A549 (cell line): ENCODE measurements around the gene GLIS1. TPM values are rescaled to one million over a fixed set of nuclear protein-coding genes. Genes with fewer than 3 reads are reported as not detected.

Source experiments
- ATAC-seq, 2 experiments: fragments of 200-7000 bp in 1 of 2; fragments of >200 bp in 1 of 2; cut with Nextera tagmentation in 1 of 2; cut with Tn5 transposase in 1 of 2; 3 replicates each; pipeline versions ENCODE4 v1.8.0 to v1.9.1; 2018 to 2020; ENCODE audit warnings: mild to moderate bottlenecking in 1 of 2, moderate library complexity in 1 of 2
- CTCF ChIA-PET: fragments of 300-600 bp; sonication (Branson Sonifier 250); formaldehyde crosslinking; extraction: SDS; loops from one replicate; lab custom pipeline; 2021; ENCODE audit warnings: antibody characterized with exemption, inconsistent platforms; lab: Yijun Ruan, JAX
- POLR2A ChIA-PET: fragments of 350-600 bp; formaldehyde crosslinking; extraction: SDS; loops from one replicate; lab custom pipeline; 2021; ENCODE audit warnings: antibody characterized with exemption, inconsistent platforms; lab: Yijun Ruan, JAX
- DNase-seq, 2 experiments: peaks; one replicate each; pipeline versions ENCODE4 v3.0.0 to v3.0.0-alpha.2; 2011 to 2016; ENCODE audit warnings: low read depth in 1 of 2, low spot score in 1 of 2
- FAIRE-seq: peaks from 2 replicates; lab custom pipeline; 2011; peaks lifted over from hg19 to GRCh38; lab: Jason Lieb, UNC
- H3K27ac ChIP-seq, 2 experiments: fragments of >200 bp; sonication (Bioruptor Twin); formaldehyde crosslinking; 3 replicates each; pipeline ENCODE4 v1.5.1; 2016 to 2017
- H3K4me1 ChIP-seq: fragments of >200 bp; sonication (Bioruptor Twin); formaldehyde crosslinking; 3 replicates; pipeline ENCODE4 v1.6.1; 2016
- H3K4me2 ChIP-seq: fragments of >200 bp; sonication (Bioruptor Twin); formaldehyde crosslinking; 3 replicates; pipeline ENCODE4 v1.6.1; 2016
- H3K4me3 ChIP-seq: fragments of >200 bp; sonication (Bioruptor Twin); formaldehyde crosslinking; 3 replicates; pipeline ENCODE4 v1.5.1; 2016
- H3K9me3 ChIP-seq: fragments of >200 bp; sonication (Bioruptor Twin); formaldehyde crosslinking; 3 replicates; pipeline ENCODE4 v1.6.1; 2016
- CBX8 ChIP-seq: fragments of 200-600 bp; sonication (generic); IDR thresholded peaks from 2 replicates; pipeline ENCODE4 v1.6.1; 2016
- CEBPB ChIP-seq, 2 experiments: fragments of >200 bp in 1 of 2; sonication (Bioruptor Twin) in 1 of 2; formaldehyde crosslinking in 1 of 2; IDR thresholded peaks; 2 replicates each; pipeline ENCODE4 v1.6.1; 2012 to 2016
- CHD2 ChIP-seq: fragments of 150-350 bp; IDR thresholded peaks from 2 replicates; pipeline ENCODE4 v1.6.1; 2014; ENCODE audit warnings: low read length; ENCODE audit not compliant: partially characterized antibody
- CHD4 ChIP-seq: fragments of 200-600 bp; sonication (generic); IDR thresholded peaks from 2 replicates; pipeline ENCODE4 v1.6.1; 2016; ENCODE audit warnings: antibody characterized with exemption, mild to moderate bottlenecking, borderline replicate concordance
- EHMT2 ChIP-seq: fragments of 200-600 bp; sonication (generic); IDR thresholded peaks from 2 replicates; pipeline ENCODE4 v1.6.1; 2016; ENCODE audit warnings: antibody characterized with exemption, low read depth, mild to moderate bottlenecking, moderate library complexity
- EP300 ChIP-seq, 2 experiments: fragments of >200 bp; sonication (Bioruptor Twin); formaldehyde crosslinking; IDR thresholded peaks; 2 replicates in 1 of 2; 3 replicates in 1 of 2; pipeline ENCODE4 v1.6.1; 2016 to 2017
- FOSL2 ChIP-seq, 2 experiments: fragments of 450-650 bp in 1 of 2; fragments of >200 bp in 1 of 2; sonication (Bioruptor Twin) in 1 of 2; formaldehyde crosslinking; IDR thresholded peaks; 2 replicates each; pipeline versions ENCODE4 v1.5.0 to v1.6.1; 2016 to 2020; ENCODE audit warnings: mild to moderate bottlenecking in 1 of 2, moderate library complexity in 1 of 2
- HEYL ChIP-seq: fragments of 250-450 bp; sonication (Bioruptor Pico); IDR thresholded peaks from 2 replicates; pipeline ENCODE4 v1.8.0; 2021; ENCODE audit warnings: mild to moderate bottlenecking, moderate library complexity
- JUNB ChIP-seq: fragments of >200 bp; sonication (Bioruptor Twin); formaldehyde crosslinking; IDR thresholded peaks from 2 replicates; pipeline ENCODE4 v1.6.1; 2016
- KDM5A ChIP-seq: fragments of 200-600 bp; sonication (generic); IDR thresholded peaks from 2 replicates; pipeline ENCODE4 v1.6.1; 2016; ENCODE audit warnings: antibody characterized with exemption, mild to moderate bottlenecking
- MYC ChIP-seq: IDR thresholded peaks from 2 replicates; pipeline ENCODE4 v1.6.1; 2012; ENCODE audit warnings: mild to moderate bottlenecking, inconsistent platforms, low read length, improper control_type of control experiment, borderline replicate concordance
- POLR2AphosphoS2 ChIP-seq: conservative IDR thresholded peaks from 2 replicates; pipeline ENCODE4 v1.6.1; 2012; ENCODE audit warnings: low read length, improper control_type of control experiment, inconsistent platforms
- RAD21 ChIP-seq, 2 experiments: fragments of >200 bp in 1 of 2; sonication (Bioruptor Twin) in 1 of 2; formaldehyde crosslinking in 1 of 2; IDR thresholded peaks in 1 of 2; conservative IDR thresholded peaks in 1 of 2; 2 replicates in 1 of 2; 3 replicates in 1 of 2; pipeline ENCODE4 v1.6.1; 2012 to 2018; ENCODE audit warnings: inconsistent platforms in 1 of 2
- RFX5 ChIP-seq: fragments of 450-650 bp; IDR thresholded peaks from 2 replicates; pipeline ENCODE4 v1.7.1; 2014; ENCODE audit warnings: antibody characterized with exemption, mild to moderate bottlenecking, moderate library complexity
- RNF2 ChIP-seq: fragments of 200-600 bp; sonication (generic); IDR thresholded peaks from 2 replicates; pipeline ENCODE4 v1.6.1; 2016; ENCODE audit warnings: low read depth, mild to moderate bottlenecking, antibody characterized with exemption, moderate library complexity, borderline replicate concordance
- SREBF2 ChIP-seq: fragments of 450-650 bp; IDR thresholded peaks from 2 replicates; pipeline ENCODE4 v1.6.1; 2014; ENCODE audit warnings: mild to moderate bottlenecking, moderate library complexity
- TFCP2L1 ChIP-seq: fragments of 250-450 bp; sonication (Bioruptor Pico); IDR thresholded peaks from 2 replicates; pipeline ENCODE4 v1.5.0; 2021; ENCODE audit warnings: mild to moderate bottlenecking
- WGBS: methylation state at CpG from one replicate; pipeline ENCODE4 v1.1.6; 2017; ENCODE audit errors: missing lambda C conversion rate; 5-methylcytosine and 5-hydroxymethylcytosine counted together
- polyA plus RNA-seq, 4 experiments: library from polyadenylated mRNA; depleted of rRNA in 3 of 4; stranded (reverse); fragments of >200 nt; fragmentation: RNase III in 1 of 4; extraction: RNeasy Plus Mini Kit Qiagen cat#74134 plus additional on column Dnase treatment in 1 of 4; gene quantifications; 2 replicates in 3 of 4; 3 replicates in 1 of 4; pipeline ENCODE4 v1.2.3, GENCODE V29; 2011 to 2017
- TF ChIP-seq, protein P1 (sequence below): IDR thresholded peaks from 2 replicates; pipeline ENCODE4 v1.6.1; 2012; ENCODE audit warnings: low read depth, borderline replicate concordance
- TF ChIP-seq, protein P2 (sequence below): fragments of 250-450 bp; sonication (Bioruptor Pico); IDR thresholded peaks from 2 replicates; pipeline ENCODE4 v1.5.0; 2021; ENCODE audit warnings: mild to moderate bottlenecking, moderate library complexity, borderline replicate concordance
- TF ChIP-seq, protein P3 (sequence below): fragments of 450-650 bp; IDR thresholded peaks from 2 replicates; pipeline ENCODE4 v1.6.1; 2014; ENCODE audit warnings: antibody characterized with exemption
- TF ChIP-seq, protein P4 (sequence below): fragments of 250-450 bp; sonication (Bioruptor Pico); IDR thresholded peaks from 2 replicates; pipeline ENCODE4 v1.5.0; 2020; ENCODE audit warnings: low read depth, mild to moderate bottlenecking, moderate library complexity
- TF ChIP-seq, protein P5 (sequence below): fragments of >200 bp; sonication (Bioruptor Twin); formaldehyde crosslinking; IDR thresholded peaks from 2 replicates; pipeline ENCODE4 v1.6.1; 2016

GLIS1 gene
- polyA plus RNA-seq, 2 of the 4 experiments (the other 2 are of a cell fraction) = 0.04 TPM; not detected in 1

DNA sequence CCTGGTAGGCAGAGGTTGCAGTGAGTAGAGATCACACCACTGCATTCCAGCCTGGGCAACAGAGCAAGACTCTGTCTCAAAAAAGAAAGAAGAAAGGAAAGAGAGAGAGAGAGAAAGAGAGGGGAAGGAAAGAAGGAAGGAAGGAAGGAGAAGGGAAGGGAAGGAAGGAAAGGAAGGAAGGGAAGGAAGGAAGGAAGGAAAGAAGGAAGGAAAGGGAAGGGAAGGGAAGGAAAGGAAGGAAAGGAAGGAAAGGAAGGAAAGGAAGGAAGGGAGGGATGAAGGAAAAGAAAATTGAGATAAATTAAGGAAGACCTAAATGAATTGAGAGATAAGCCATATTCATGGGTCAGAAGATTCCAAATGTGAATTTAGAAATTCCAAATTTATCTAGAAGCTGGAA, 92.2 kb downstream of the GLIS1 start:
- ChIA-PET CTCF (no interaction called here), POLR2A (no interaction called here)
- no peaks in the 10 kb centered on the region for H3K9me3 ChIP-seq
- FAIRE-seq (no peak), DNase-seq (no peak), ATAC-seq (no peak)
- H3K4me2 ChIP-seq = no peak overlapping the region
- H3K27ac ChIP-seq = no peak overlapping the region
- no peak for TF ChIP-seq SREBF2
- no peak for TF ChIP-seq TFCP2L1 (CRISPR knock-in tag)
- TF ChIP-seq RAD21 (conservative IDR thresholded peaks at IDR 0.05 in 1 of 2, IDR thresholded peaks at IDR 0.05 in 1 of 2) = no peak
- no peak for TF ChIP-seq CHD4
- TF ChIP-seq, protein P1, sequence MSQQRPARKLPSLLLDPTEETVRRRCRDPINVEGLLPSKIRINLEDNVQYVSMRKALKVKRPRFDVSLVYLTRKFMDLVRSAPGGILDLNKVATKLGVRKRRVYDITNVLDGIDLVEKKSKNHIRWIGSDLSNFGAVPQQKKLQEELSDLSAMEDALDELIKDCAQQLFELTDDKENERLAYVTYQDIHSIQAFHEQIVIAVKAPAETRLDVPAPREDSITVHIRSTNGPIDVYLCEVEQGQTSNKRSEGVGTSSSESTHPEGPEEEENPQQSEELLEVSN = no peak
- no peak for TF ChIP-seq EHMT2
- no peak for TF ChIP-seq RNF2
- TF ChIP-seq MYC = no peak
- no peak for TF ChIP-seq CEBPB (IDR thresholded peaks at IDR 0.05)
- no peak for TF ChIP-seq JUNB
- TF ChIP-seq, protein P2, sequence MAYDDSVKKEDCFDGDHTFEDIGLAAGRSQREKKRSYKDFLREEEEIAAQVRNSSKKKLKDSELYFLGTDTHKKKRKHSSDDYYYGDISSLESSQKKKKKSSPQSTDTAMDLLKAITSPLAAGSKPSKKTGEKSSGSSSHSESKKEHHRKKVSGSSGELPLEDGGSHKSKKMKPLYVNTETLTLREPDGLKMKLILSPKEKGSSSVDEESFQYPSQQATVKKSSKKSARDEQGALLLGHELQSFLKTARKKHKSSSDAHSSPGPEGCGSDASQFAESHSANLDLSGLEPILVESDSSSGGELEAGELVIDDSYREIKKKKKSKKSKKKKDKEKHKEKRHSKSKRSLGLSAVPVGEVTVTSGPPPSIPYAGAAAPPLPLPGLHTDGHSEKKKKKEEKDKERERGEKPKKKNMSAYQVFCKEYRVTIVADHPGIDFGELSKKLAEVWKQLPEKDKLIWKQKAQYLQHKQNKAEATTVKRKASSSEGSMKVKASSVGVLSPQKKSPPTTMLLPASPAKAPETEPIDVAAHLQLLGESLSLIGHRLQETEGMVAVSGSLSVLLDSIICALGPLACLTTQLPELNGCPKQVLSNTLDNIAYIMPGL (CRISPR knock-in tag) = no peak
- TF ChIP-seq, protein P3, sequence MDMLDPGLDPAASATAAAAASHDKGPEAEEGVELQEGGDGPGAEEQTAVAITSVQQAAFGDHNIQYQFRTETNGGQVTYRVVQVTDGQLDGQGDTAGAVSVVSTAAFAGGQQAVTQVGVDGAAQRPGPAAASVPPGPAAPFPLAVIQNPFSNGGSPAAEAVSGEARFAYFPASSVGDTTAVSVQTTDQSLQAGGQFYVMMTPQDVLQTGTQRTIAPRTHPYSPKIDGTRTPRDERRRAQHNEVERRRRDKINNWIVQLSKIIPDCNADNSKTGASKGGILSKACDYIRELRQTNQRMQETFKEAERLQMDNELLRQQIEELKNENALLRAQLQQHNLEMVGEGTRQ = no peak
- no peak for TF ChIP-seq CHD2
- TF ChIP-seq EP300 (IDR thresholded peaks at IDR 0.05) = no peak
- TF ChIP-seq KDM5A = no peak
- TF ChIP-seq, protein P4, sequence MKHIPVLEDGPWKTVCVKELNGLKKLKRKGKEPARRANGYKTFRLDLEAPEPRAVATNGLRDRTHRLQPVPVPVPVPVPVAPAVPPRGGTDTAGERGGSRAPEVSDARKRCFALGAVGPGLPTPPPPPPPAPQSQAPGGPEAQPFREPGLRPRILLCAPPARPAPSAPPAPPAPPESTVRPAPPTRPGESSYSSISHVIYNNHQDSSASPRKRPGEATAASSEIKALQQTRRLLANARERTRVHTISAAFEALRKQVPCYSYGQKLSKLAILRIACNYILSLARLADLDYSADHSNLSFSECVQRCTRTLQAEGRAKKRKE = no peak
- TF ChIP-seq CBX8 = no peak
- no peak for TF ChIP-seq FOSL2 (IDR thresholded peaks at IDR 0.05)
- no peak for TF ChIP-seq FOSL2 (CRISPR knock-in tag; IDR thresholded peaks at IDR 0.05)
- H3K4me1 ChIP-seq = no peaks in the 10 kb centered on the region
- H3K4me3 ChIP-seq = no peak overlapping the region

DNA sequence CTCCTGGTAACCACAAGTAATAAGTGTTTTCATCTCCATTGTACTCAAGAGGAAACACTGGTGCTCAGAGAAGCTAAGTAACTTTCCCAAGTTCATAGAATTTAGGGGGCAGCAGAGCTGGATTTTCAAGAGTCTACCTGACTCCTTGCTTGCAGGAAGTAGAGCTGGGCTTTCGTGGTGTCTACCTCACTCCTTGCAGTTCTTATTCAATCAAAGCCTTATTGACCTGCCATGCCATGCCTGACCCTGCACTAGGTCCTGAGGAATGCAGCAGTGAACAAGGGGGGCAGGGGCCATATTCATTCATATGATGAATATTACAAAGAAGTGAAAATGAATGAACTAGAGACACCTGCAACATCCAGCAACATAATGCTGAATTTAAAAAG, 93.3 kb downstream of the GLIS1 start:
- 30% methylated on average over 1 of the region's 1 CpG for WGBS
- ChIA-PET POLR2A (no interaction called here), CTCF (no interaction called here)
- Histone ChIP-seq H3K9me3 (no peaks in the 10 kb centered on the region), H3K4me1 (no peaks in the 10 kb centered on the region), H3K4me3 (no peak overlapping the region), H3K4me2 (no peak overlapping the region), H3K27ac (no peak overlapping the region)
- ATAC-seq (no peak), FAIRE-seq (no peak), DNase-seq (no peak)
- TF ChIP-seq, protein P5, sequence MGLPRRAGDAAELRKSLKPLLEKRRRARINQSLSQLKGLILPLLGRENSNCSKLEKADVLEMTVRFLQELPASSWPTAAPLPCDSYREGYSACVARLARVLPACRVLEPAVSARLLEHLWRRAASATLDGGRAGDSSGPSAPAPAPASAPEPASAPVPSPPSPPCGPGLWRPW = no peak
- TF ChIP-seq, protein P4 = no peak
- TF ChIP-seq RFX5 (no peak), KDM5A (no peak), HEYL (CRISPR knock-in tag) (no peak), POLR2AphosphoS2 (no peak), EHMT2 (no peak), FOSL2 (IDR thresholded peaks at IDR 0.05) (no peak), FOSL2 (CRISPR knock-in tag; IDR thresholded peaks at IDR 0.05) (no peak)
